GM21515 (cell line): ENCODE measurements around the gene EPHA6.
"Not testable (repeated sequence)": the region's sequence is repeated elsewhere in the genome, so short reads cannot be mapped to it uniquely, and the experiment has no call there.

ENCODE experiments used
- ATAC-seq: cut with Tn5 transposase; IDR thresholded peaks from one replicate; pipeline ENCODE4 v1.9.1; 2021; ENCODE audit not compliant: unreplicated experiment

EPHA6 gene

GRCh38 chr3:97409612-97410011 is 595.2 kb downstream of the EPHA6 start:
- no peak for ATAC-seq

- no peak for ATAC-seq
Observed at GRCh38 chr3:97421565-97421964, 607.2 kb downstream of the EPHA6 start.

- ATAC-seq: no peak
Observed at GRCh38 chr3:97425002-97425401, 610.6 kb downstream of the EPHA6 start.

GRCh38 chr3:97430601-97431000 is 616.2 kb downstream of the EPHA6 start:
- ATAC-seq: no peak

GRCh38 chr3:97432914-97433313 is 618.5 kb downstream of the EPHA6 start:
- no peak for ATAC-seq

GRCh38 chr3:97438131-97438530 is 623.7 kb downstream of the EPHA6 start:
- ATAC-seq: no peak

GRCh38 chr3:97439373-97439772 is 625.0 kb downstream of the EPHA6 start:
- ATAC-seq: no peak

- ATAC-seq: no peak
Observed at GRCh38 chr3:97464035-97464434, 649.6 kb downstream of the EPHA6 start.

GRCh38 chr3:97470481-97470880 is 656.1 kb downstream of the EPHA6 start:
- no peak for ATAC-seq

- ATAC-seq: no peak
Observed at GRCh38 chr3:97479740-97480139, 665.3 kb downstream of the EPHA6 start.

GRCh38 chr3:97480696-97481289 is 666.4 kb downstream of the EPHA6 start:
- not testable (repeated sequence) for ATAC-seq

- no peak for ATAC-seq
Observed at GRCh38 chr3:97481416-97481815, 667.0 kb downstream of the EPHA6 start.

- ATAC-seq: no peak
Observed at GRCh38 chr3:97485206-97485605, 670.8 kb downstream of the EPHA6 start.

- ATAC-seq: no peak
Observed at GRCh38 chr3:97487587-97487986, 673.2 kb downstream of the EPHA6 start.

- no peak for ATAC-seq
Observed at GRCh38 chr3:97488741-97489140, 674.3 kb downstream of the EPHA6 start.

GRCh38 chr3:97495896-97496295 is 681.5 kb downstream of the EPHA6 start:
- ATAC-seq: no peak

GRCh38 chr3:97497138-97497537 is 682.7 kb downstream of the EPHA6 start:
- no peak for ATAC-seq

- ATAC-seq: no peak
Observed at GRCh38 chr3:97504463-97504862, 690.1 kb downstream of the EPHA6 start.

- no peak for ATAC-seq
Observed at GRCh38 chr3:97510795-97511194, 696.4 kb downstream of the EPHA6 start.

- no peak for ATAC-seq
Observed at GRCh38 chr3:97515076-97515475, 700.7 kb downstream of the EPHA6 start.

- ATAC-seq: no peak
Observed at GRCh38 chr3:97530691-97531090, 716.3 kb downstream of the EPHA6 start.

- not testable (repeated sequence) for ATAC-seq
Observed at GRCh38 chr3:97547573-97547972, 733.2 kb downstream of the EPHA6 start.

- ATAC-seq: no peak
Observed at GRCh38 chr3:97550408-97550807, 736.0 kb downstream of the EPHA6 start.
